MCF 10A (cell line): ENCODE data around the gene DCUN1D2. TPM values are rescaled to one million over a fixed set of nuclear protein-coding genes. Genes with fewer than 3 reads are reported as not detected.

Experiments
- BruUV-seq: library from RNA; stranded (reverse); fragments of 400-500 nt; replicated peaks from 2 replicates; lab custom pipeline; 2021; lab: Mats Ljungman, UMichigan
- CTCF ChIA-PET: fragments of 300-600 bp; sonication (Branson Sonifier 250); formaldehyde crosslinking; extraction: SDS; loops from one replicate; lab custom pipeline; 2021; ENCODE audit warnings: antibody characterized with exemption, inconsistent platforms; lab: Yijun Ruan, JAX
- POLR2A ChIA-PET: fragments of 300-600, 350-650 bp; sonication (Branson Sonifier 250); formaldehyde crosslinking; extraction: SDS; loops from one replicate; lab custom pipeline; 2020; ENCODE audit warnings: antibody characterized with exemption, inconsistent platforms; lab: Yijun Ruan, JAX
- DNase-seq: peaks from one replicate; pipeline ENCODE4 v3.0.0-alpha.2; 2018; ENCODE audit not compliant: unreplicated experiment
- H3K27ac Mint-ChIP-seq: one replicate; pipeline ENCODE4 v1.8.0; 2022; ENCODE audit warnings: mild to moderate bottlenecking, low read depth, mixed read lengths; ENCODE audit not compliant: unreplicated experiment
- H3K27me3 Mint-ChIP-seq: one replicate; pipeline ENCODE4 v1.8.0; 2022; ENCODE audit warnings: mixed read lengths; ENCODE audit not compliant: insufficient read depth, unreplicated experiment
- H3K36me3 Mint-ChIP-seq: one replicate; pipeline ENCODE4 v1.8.0; 2022; ENCODE audit warnings: mild to moderate bottlenecking, moderate library complexity, mixed read lengths; ENCODE audit not compliant: insufficient read depth, unreplicated experiment
- H3K4me1 Mint-ChIP-seq: one replicate; pipeline ENCODE4 v1.8.0; 2022; ENCODE audit warnings: mixed read lengths; ENCODE audit not compliant: insufficient read depth, unreplicated experiment
- H3K4me3 Mint-ChIP-seq: one replicate; pipeline ENCODE4 v1.8.0; 2022; ENCODE audit warnings: mild to moderate bottlenecking, moderate library complexity, mixed read lengths; ENCODE audit not compliant: unreplicated experiment
- H3K9me3 Mint-ChIP-seq: one replicate; pipeline ENCODE4 v1.8.0; 2022; ENCODE audit warnings: mixed read lengths; ENCODE audit not compliant: unreplicated experiment
- intact Hi-C: fragments of 100-400 bp; cut with micrococcal nuclease; formaldehyde crosslinking; loops from 2 replicates; pipeline ENCODE4 v1.14.1; 2022
- total RNA-seq: library from RNA; stranded (reverse); gene quantifications from 2 replicates; pipeline ENCODE4 v1.2.3, GENCODE V29; 2022
- TF ChIP-seq, protein P1 (sequence below): fragments of 200-600 bp; IDR thresholded peaks from one replicate; pipeline ENCODE4 v1.8.0; 2022; ENCODE audit warnings: antibody characterized with exemption, mild to moderate bottlenecking; ENCODE audit not compliant: unreplicated experiment

Gene DCUN1D2
- total RNA-seq, 1 experiment from 2014 or later = 20.4 TPM

DNA sequence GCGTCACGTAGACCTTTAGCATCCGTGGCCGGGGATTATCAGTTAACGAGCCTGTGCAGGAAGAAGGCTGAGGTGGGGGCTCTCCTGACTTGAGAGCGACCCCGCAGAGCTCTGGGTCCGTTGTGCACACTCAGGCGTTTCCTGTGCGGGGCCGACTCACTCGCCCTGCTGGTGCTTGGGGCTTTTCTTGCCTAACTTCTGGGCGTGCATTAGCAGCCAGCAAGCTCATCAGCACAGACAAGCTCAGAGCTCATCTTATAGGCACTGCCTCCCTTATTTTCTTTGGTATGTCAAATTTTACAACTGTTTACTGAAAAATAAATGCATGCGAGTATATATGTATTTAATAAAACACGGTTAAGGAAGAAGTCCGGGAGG, 60.9 kb downstream of the DCUN1D2 start:
- Mint-ChIP-seq H3K27ac (no peak overlapping the region), H3K4me3 (no peak overlapping the region), H3K9me3 (no peaks in the 10 kb centered on the region), H3K27me3 (no peaks in the 10 kb centered on the region), H3K4me1 (peaks cover 6% of the 10 kb centered on the region), H3K36me3 (no peaks in the 10 kb centered on the region)
- no TSS peak for BruUV-seq
- TF ChIP-seq, protein P1, sequence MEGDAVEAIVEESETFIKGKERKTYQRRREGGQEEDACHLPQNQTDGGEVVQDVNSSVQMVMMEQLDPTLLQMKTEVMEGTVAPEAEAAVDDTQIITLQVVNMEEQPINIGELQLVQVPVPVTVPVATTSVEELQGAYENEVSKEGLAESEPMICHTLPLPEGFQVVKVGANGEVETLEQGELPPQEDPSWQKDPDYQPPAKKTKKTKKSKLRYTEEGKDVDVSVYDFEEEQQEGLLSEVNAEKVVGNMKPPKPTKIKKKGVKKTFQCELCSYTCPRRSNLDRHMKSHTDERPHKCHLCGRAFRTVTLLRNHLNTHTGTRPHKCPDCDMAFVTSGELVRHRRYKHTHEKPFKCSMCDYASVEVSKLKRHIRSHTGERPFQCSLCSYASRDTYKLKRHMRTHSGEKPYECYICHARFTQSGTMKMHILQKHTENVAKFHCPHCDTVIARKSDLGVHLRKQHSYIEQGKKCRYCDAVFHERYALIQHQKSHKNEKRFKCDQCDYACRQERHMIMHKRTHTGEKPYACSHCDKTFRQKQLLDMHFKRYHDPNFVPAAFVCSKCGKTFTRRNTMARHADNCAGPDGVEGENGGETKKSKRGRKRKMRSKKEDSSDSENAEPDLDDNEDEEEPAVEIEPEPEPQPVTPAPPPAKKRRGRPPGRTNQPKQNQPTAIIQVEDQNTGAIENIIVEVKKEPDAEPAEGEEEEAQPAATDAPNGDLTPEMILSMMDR = no peak
- POLR2A ChIA-PET = interaction anchor here (0.9 kb wide), 1 partner anchor 21 kb away, joined by 3 read pairs; no protein-coding TSS in a partner anchor
- intact Hi-C loops = no loop called here
- no peak for DNase-seq
- CTCF ChIA-PET = no interaction called here

DNA sequence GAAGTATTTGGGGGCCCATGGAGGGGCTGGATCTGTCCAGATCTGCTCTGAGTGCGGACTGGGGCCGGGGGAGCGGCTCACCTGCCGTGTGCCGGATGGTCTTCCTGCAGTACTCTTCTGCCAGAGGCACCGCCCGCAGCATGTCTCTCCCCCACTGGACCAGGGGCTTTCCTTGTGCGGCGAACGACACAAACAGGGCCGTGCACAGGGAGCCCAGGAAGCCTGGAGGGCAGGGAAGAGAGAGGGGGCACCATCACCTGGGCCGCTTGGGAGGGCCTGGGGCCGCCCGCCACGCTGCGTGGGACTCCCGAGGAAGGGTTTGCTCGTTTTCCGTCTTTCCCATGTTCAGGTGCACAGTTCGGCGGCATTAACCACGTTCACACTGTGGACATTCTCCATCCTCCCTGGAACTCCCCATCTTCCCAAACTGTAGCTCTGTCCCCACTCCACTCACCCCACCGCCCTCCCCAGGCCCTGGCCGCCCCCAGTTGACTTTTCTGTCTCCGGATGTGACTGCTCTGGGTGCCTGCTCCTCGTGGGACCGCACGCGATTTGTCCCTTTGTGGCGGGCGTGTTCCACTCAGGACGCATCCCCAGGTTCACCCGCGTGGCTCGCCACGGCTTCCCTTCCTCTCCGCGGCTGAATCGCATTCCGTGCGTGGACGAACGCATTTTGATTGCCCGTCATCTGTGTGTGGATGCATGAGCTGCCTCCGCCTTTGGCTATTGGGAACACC, 61.5 kb downstream of the DCUN1D2 start:
- no peaks in the 10 kb centered on the region for H3K27me3 Mint-ChIP-seq
- no peak for DNase-seq
- no peaks in the 10 kb centered on the region for H3K9me3 Mint-ChIP-seq
- ChIA-PET CTCF (interaction anchor here (0.7 kb wide), 1 partner anchor 59 kb away, joined by 3 read pairs; no protein-coding TSS in a partner anchor), POLR2A (interaction anchor here (0.9 kb wide), 1 partner anchor 22 kb away, joined by 3 read pairs; no protein-coding TSS in a partner anchor)
- TF ChIP-seq, protein P1 = no peak
- BruUV-seq = no TSS peak
- no peaks in the 10 kb centered on the region for H3K36me3 Mint-ChIP-seq
- peaks cover 6% of the 10 kb centered on the region for H3K4me1 Mint-ChIP-seq
- intact Hi-C loops = no loop called here
- H3K27ac Mint-ChIP-seq = no peak overlapping the region
- H3K4me3 Mint-ChIP-seq = no peak overlapping the region

DNA sequence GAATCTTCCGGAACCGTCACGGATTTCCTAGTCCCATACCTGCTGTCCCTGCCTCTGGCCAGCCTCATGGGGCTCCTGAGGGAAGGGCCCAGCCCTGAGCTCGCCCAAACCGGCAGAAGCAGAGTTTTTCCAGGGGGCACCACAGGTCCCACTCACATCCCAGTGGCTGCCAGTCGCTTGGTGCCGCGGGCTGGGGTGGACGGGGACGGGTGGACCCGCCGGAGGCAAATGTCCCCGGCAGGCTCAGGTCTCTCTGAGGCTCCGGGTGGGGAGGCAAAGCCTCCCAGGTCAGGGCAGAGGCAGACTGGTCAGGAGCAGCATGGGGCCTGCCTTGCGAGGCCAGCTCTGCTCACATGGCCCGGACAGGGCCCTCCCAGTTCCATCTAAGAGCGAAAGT, 62.0 kb downstream of the DCUN1D2 start:
- no peaks in the 10 kb centered on the region for H3K9me3 Mint-ChIP-seq
- POLR2A ChIA-PET = interaction anchor here (0.7 kb wide), 1 partner anchor 329 kb away, joined by 3 read pairs; no protein-coding TSS in a partner anchor
- H3K4me3 Mint-ChIP-seq = no peak overlapping the region
- no peaks in the 10 kb centered on the region for H3K27me3 Mint-ChIP-seq
- DNase-seq = no peak
- TF ChIP-seq, protein P1 = no peak
- peaks cover 6% of the 10 kb centered on the region for H3K4me1 Mint-ChIP-seq
- intact Hi-C loops = no loop called here
- CTCF ChIA-PET = interaction anchor here (0.7 kb wide), 1 partner anchor 59 kb away, joined by 3 read pairs; no protein-coding TSS in a partner anchor
- H3K27ac Mint-ChIP-seq = no peak overlapping the region
- no TSS peak for BruUV-seq
- no peaks in the 10 kb centered on the region for H3K36me3 Mint-ChIP-seq
